Stromal cell of bone marrow (primary cell): ENCODE measurements around the gene NECAP2.
"Not testable (repeated sequence)": the region's sequence is repeated elsewhere in the genome, so short reads cannot be mapped to it uniquely, and the experiment has no call there.

Experiments used
- DNase-seq: peaks from one replicate; pipeline ENCODE4 v3.0.0-alpha.2; 2012; ENCODE audit warnings: low read depth

Gene NECAP2

GRCh38 chr1:16430606-16431005 lies 9.9 kb upstream of the NECAP2 start:
- no peak for DNase-seq

GRCh38 chr1:16433030-16433429 lies 7.5 kb upstream of the NECAP2 start:
- DNase-seq, result no peak

GRCh38 chr1:16434007-16434406 lies 6.5 kb upstream of the NECAP2 start:
- DNase-seq, result no peak

- DNase-seq, result no peak
Observed at GRCh38 chr1:16434501-16434900, 6.0 kb upstream of the NECAP2 start.

- DNase-seq, result no peak
Observed at GRCh38 chr1:16436946-16437474, 3.5 kb upstream of the NECAP2 start, which contains the start of gene SPATA21. TSS of gene SPATA21 (minus strand) at chr1:16437424. CDS start at chr1:16431371, 6,053 bp downstream.

GRCh38 chr1:16438516-16438915 lies 2.0 kb upstream of the NECAP2 start:
- no peak for DNase-seq

GRCh38 chr1:16438924-16439323 lies 1.6 kb upstream of the NECAP2 start:
- DNase-seq, result no peak

GRCh38 chr1:16440131-16440469 lies 424 bp upstream of the NECAP2 start:
- DNase-seq, result no peak

GRCh38 chr1:16441282-16441665 lies 750 bp downstream of the NECAP2 start:
- DNase-seq, result no peak

- no peak for DNase-seq
Observed at GRCh38 chr1:16442265-16442664, 1.7 kb downstream of the NECAP2 start.

- no peak for DNase-seq
Observed at GRCh38 chr1:16442941-16443340, 2.4 kb downstream of the NECAP2 start.

- no peak for DNase-seq
Observed at GRCh38 chr1:16443975-16444770, 3.6 kb downstream of the NECAP2 start.

GRCh38 chr1:16445052-16445451 lies 4.5 kb downstream of the NECAP2 start:
- DNase-seq, result no peak

- no peak for DNase-seq
Observed at GRCh38 chr1:16446116-16446515, 5.6 kb downstream of the NECAP2 start.

GRCh38 chr1:16447641-16448040 lies 7.1 kb downstream of the NECAP2 start:
- no peak for DNase-seq

GRCh38 chr1:16449065-16449464 lies 8.5 kb downstream of the NECAP2 start:
- no peak for DNase-seq

- DNase-seq, result no peak
Observed at GRCh38 chr1:16449666-16450065, 9.1 kb downstream of the NECAP2 start.

GRCh38 chr1:16450863-16451481 lies 10.4 kb downstream of the NECAP2 start:
- DNase-seq, result no peak

GRCh38 chr1:16451841-16452528 lies 11.5 kb downstream of the NECAP2 start:
- no peak for DNase-seq

GRCh38 chr1:16454909-16455308 lies 14.4 kb downstream of the NECAP2 start:
- not testable (repeated sequence) for DNase-seq

GRCh38 chr1:16456151-16456550 lies 15.6 kb downstream of the NECAP2 start:
- not testable (repeated sequence) for DNase-seq

GRCh38 chr1:16458831-16459230 lies 18.3 kb downstream of the NECAP2 start:
- DNase-seq, result no peak

GRCh38 chr1:16459352-16459925 lies 18.9 kb downstream of the NECAP2 start:
- DNase-seq, result no peak
